Measurements from ENCODE around the gene ALPK1.
"Not testable (repeated sequence)": the region's sequence is repeated elsewhere in the genome, so short reads cannot be mapped to it uniquely, and the experiment has no call there.

Gene ALPK1

DNA sequence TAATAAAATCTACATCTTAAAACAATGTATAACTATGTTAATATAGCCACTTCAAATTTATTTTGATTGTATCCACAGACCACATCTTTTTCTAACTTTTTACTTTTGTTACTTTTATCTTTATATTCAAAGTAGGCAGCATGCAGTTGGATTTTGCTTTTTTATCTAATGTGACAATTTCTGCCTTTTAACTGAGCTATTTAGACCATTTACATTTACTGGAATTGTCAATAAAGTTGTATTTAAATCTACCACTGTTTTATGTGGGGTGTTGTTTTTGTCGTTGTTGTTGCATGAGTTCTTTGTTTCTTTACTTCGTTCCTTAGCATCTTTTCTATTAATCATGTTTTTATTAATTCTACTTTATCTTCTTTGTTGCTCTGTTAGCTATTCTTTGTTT lies 176.8 kb downstream of the ALPK1 start:
- no peak for FAIRE-seq

DNA sequence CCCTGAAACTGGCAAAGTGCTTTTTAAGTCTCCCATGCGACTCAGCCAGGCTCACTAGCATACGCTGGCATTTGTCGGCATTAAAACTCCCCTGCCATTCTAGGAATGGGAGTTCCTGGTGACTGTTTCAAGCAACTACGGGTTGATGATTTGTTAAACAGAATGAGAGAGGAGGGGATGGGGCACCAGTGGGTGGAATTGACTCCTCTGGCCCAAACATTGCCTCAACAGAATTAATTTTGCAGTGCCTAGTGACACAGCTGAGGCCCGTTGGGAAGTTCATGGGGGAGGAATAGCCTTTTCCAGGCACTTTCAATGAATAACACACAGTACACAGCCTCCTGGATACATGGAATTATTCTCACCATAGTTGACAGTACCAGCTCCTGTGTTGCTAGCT lies 188.8 kb downstream of the ALPK1 start:
- FAIRE-seq = no peak

DNA sequence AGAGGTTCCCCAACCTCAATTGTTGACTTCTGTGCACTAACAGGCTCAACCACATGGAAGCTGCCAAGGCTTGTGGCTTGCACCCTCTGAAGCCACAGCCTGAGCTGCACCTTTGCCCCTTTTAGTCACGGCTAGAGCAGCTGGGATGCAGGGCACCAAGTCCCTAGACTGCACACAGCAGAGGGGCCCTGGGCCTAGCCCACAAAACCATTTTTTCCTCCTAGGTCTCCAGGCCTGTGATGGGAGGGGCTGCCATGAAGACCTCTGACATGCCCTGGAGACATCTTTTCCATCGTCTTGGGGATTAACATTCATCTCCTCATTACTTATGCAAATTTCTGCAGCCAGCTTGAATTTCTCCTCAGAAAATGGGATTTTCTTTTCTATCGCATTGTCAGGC lies 193.6 kb downstream of the ALPK1 start:
- FAIRE-seq = not testable (repeated sequence)
